NB4 (cell line): Measurements from ENCODE around the gene CGB3.
"Not testable (repeated sequence)": the region's sequence is repeated elsewhere in the genome, so short reads cannot be mapped to it uniquely, and the experiment has no call there.

Experiments used
- DNase-seq: peaks from one replicate; pipeline ENCODE4 v3.0.0; 2010; ENCODE audit warnings: low read depth
- H3K4me3 ChIP-seq: one replicate; pipeline ENCODE4 v1.5.1; 2011; ENCODE audit warnings: mild to moderate bottlenecking, low read depth, low read length, moderate library complexity
- CTCF ChIP-seq: IDR thresholded peaks from one replicate; pipeline ENCODE4 v1.5.1; 2012; ENCODE audit warnings: low read depth, low read length
- MAX ChIP-seq: IDR thresholded peaks from 2 replicates; pipeline ENCODE4 v1.6.1; 2011; ENCODE audit warnings: low read depth, low read length
- MYC ChIP-seq: IDR thresholded peaks from 2 replicates; pipeline ENCODE4 v1.6.1; 2011; ENCODE audit warnings: low read depth, low read length
- POLR2A ChIP-seq: IDR thresholded peaks from 2 replicates; pipeline ENCODE4 v1.6.1; 2011; ENCODE audit warnings: mild to moderate bottlenecking; ENCODE audit not compliant: insufficient read length; ENCODE audit errors: extremely low read depth

The CGB3 gene

GRCh38 chr19:49024233-49024632, at the start of gene CGB3:
Gene CGB3, minus strand, starts transcription at chr19:49024333. Its CDS starts 362 bp downstream, at chr19:49023971.
- H3K4me3 ChIP-seq, DNase-seq: not testable (repeated sequence)

GRCh38 chr19:49071860-49072547, 47.9 kb upstream of the CGB3 start:
- DNase-seq: no peak
- no peak overlapping the region for H3K4me3 ChIP-seq
- TF ChIP-seq MYC: no peak
- no peak for TF ChIP-seq CTCF
- no peak for TF ChIP-seq POLR2A
- no peak for TF ChIP-seq MAX

GRCh38 chr19:49070416-49070815, 46.3 kb upstream of the CGB3 start:
- no peak overlapping the region for H3K4me3 ChIP-seq
- DNase-seq: no peak
- TF ChIP-seq CTCF (no peak), MYC (no peak), MAX (no peak), POLR2A (no peak)

GRCh38 chr19:49069026-49069425, 44.9 kb upstream of the CGB3 start:
- H3K4me3 ChIP-seq: no peak overlapping the region
- TF ChIP-seq POLR2A: no peak
- TF ChIP-seq MYC: no peak
- no peak for DNase-seq

- no peak overlapping the region for H3K4me3 ChIP-seq
- TF ChIP-seq CTCF: no peak
- no peak for TF ChIP-seq MAX
- no peak for TF ChIP-seq POLR2A
- no peak for TF ChIP-seq MYC
- DNase-seq: no peak
Measured at GRCh38 chr19:49067554-49067953, 43.4 kb upstream of the CGB3 start.

- TF ChIP-seq MAX (no peak), CTCF (no peak)
- no peak overlapping the region for H3K4me3 ChIP-seq
- no peak for DNase-seq
Measured at GRCh38 chr19:49065905-49066512, 41.9 kb upstream of the CGB3 start.
